Measurements from ENCODE around the gene BYSL. TPM values are rescaled to one million over a fixed set of nuclear protein-coding genes. Genes with fewer than 3 reads are reported as not detected.
A peak's percentile ranks its signal among the peaks of the same experiment; 100 is the strongest.

Gene BYSL
- total RNA-seq, 1 donor from 2014 or later, result 16.9 TPM

- H3K4me3 ChIP-seq (ENCODE audit: low read depth, low read length), result no peak overlapping the region
- no peak for DNase-seq (ENCODE audit: low read depth)
- H3K36me3 ChIP-seq (ENCODE audit: control insufficient read depth, insufficient read depth, low read length), result peaks cover 5% of the 10 kb centered on the region
- H3K27me3 ChIP-seq (ENCODE audit: control insufficient read depth, insufficient read depth, low read length), result no peaks in the 10 kb centered on the region
- no peak for TF ChIP-seq CTCF (IDR thresholded peaks at IDR 0.05; ENCODE audit: insufficient read depth, low read length, poor library complexity, severe bottlenecking)
Measured at GRCh38 chr6:41934278-41935192, 13.2 kb downstream of the BYSL start.

- DNase-seq (ENCODE audit: low read depth), result no peak
- H3K4me3 ChIP-seq (ENCODE audit: low read depth, low read length), result no peak overlapping the region
- peaks cover 5% of the 10 kb centered on the region for H3K36me3 ChIP-seq (ENCODE audit: control insufficient read depth, insufficient read depth, low read length)
- no peak for TF ChIP-seq CTCF (IDR thresholded peaks at IDR 0.05; ENCODE audit: insufficient read depth, low read length, poor library complexity, severe bottlenecking)
- no peaks in the 10 kb centered on the region for H3K27me3 ChIP-seq (ENCODE audit: control insufficient read depth, insufficient read depth, low read length)
Measured at GRCh38 chr6:41935193-41935574, 13.9 kb downstream of the BYSL start.

- no peak for DNase-seq (ENCODE audit: low read depth)
- Histone ChIP-seq H3K27me3 (ENCODE audit: control insufficient read depth, insufficient read depth, low read length) (no peaks in the 10 kb centered on the region), H3K36me3 (ENCODE audit: control insufficient read depth, insufficient read depth, low read length) (peaks cover 5% of the 10 kb centered on the region), H3K4me3 (ENCODE audit: low read depth, low read length) (no peak overlapping the region)
- TF ChIP-seq CTCF (IDR thresholded peaks at IDR 0.05; ENCODE audit: insufficient read depth, low read length, poor library complexity, severe bottlenecking), result no peak
Measured at GRCh38 chr6:41935685-41936072, 14.4 kb downstream of the BYSL start.

- peak; percentile 69 for DNase-seq (ENCODE audit: low read depth)
- Histone ChIP-seq H3K27me3 (ENCODE audit: control insufficient read depth, insufficient read depth, low read length) (no peaks in the 10 kb centered on the region), H3K4me3 (ENCODE audit: low read depth, low read length) (no peak overlapping the region), H3K36me3 (ENCODE audit: control insufficient read depth, insufficient read depth, low read length) (peaks cover 5% of the 10 kb centered on the region)
- TF ChIP-seq CTCF (IDR thresholded peaks at IDR 0.05; ENCODE audit: insufficient read depth, low read length, poor library complexity, severe bottlenecking), result peak; percentile 91
Measured at GRCh38 chr6:41936073-41936837, 15.0 kb downstream of the BYSL start.

GRCh38 chr6:41937472-41937860 is 16.2 kb downstream of the BYSL start:
- Histone ChIP-seq H3K36me3 (ENCODE audit: control insufficient read depth, insufficient read depth, low read length) (peaks cover 2% of the 10 kb centered on the region), H3K4me3 (ENCODE audit: low read depth, low read length) (no peak overlapping the region), H3K27me3 (ENCODE audit: control insufficient read depth, insufficient read depth, low read length) (no peaks in the 10 kb centered on the region)
- DNase-seq (ENCODE audit: low read depth), result no peak
- TF ChIP-seq CTCF (IDR thresholded peaks at IDR 0.05; ENCODE audit: insufficient read depth, low read length, poor library complexity, severe bottlenecking), result no peak
